Measurements from ENCODE around the gene NCKIPSD.
A peak's percentile ranks its signal among the peaks of the same experiment; 100 is the strongest.

Gene NCKIPSD

DNA sequence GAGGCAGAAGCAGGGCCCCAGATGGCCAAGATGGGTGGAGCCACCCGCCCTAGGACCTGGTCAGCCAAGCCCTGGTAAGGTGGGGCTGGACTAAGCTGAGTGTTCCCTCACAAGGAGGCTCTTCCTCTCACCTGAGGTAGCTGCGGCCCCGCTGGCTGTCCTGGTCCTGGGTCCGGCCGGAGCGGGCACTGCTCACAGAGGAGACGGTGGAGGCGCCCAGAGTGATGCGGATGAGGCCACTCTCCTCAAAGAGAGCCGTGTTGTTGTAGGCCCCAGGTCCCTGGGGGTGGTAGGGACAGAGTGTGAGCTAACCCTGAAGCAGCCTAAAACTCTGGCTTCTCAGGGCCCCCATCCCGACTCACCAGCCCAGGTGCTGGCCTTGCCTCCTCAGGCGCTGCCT lies 43.1 kb downstream of the NCKIPSD start:
- DNase-seq = no peak

DNA sequence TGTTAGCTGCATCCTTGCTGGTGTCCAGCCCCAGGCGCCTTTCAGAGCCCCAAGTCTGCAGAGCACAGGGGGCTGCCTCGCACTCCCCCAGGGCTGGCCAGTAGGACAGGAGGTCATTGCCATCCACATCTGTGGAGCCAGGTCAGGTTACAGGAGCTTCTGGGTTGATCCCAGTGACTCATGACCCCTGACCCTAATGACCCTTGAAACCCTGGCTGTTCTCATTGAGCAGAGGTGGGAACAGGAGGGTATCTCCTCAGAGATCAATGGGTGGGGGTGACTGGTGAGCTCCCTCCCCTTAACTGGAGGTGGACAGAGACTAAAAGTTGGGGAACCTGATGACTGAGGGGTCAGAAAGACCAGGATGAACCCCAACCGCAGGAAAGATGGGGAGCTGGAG lies 44.3 kb downstream of the NCKIPSD start:
- no peak for DNase-seq

DNA sequence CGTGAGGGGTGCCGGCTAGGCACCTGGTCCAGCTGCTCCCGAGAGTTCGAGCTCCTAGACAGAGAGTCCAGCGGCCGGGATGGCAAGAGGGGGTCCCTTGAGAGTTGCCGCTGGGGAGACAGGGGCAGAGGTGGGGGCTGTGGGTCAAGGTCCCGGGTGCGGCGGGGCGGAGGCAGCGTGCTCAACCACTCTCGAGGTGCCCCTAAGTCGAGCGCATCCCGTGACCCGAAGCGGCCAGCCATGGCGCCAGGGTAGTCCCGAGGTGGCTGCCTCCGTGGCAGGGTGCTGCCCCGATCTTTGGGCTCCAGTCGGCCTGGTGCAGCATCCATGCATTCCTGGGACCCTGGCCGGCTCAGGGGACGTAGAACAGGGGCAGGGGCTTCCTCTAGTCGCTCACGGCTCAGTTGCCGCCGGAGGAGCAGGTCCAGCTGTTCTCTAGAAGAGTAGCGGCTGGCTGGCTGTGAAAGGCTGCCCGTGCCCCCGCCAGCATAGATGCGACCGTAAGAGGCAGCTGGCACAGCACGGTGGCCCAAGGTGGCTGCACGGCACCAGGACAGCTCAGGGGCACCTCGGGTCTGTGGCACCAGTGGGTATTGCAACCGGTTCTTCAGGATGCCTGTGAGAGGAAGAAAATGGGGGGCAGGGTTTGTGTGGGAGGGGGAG lies 45.6 kb downstream of the NCKIPSD start:
- no peak for DNase-seq

DNA sequence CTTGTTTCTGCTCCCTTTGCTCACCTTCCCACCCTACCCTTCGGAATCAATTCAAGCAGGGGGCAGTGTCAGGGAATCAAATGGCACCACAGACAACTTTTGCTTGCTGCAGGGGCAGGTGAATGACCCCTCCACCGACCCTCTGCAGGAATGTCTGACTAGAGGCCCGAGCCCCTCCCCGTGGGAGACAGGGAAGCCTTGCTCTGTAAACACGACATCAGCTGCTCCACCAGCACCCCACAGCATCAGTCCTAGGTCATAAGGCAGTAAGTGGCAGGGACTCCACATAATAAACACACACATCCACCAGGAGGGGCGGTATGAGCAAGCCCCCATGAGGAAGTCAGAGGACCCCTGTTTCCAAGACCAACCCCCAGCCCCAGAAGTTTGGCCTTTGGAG lies 48.4 kb downstream of the NCKIPSD start:
- no peak for DNase-seq

DNA sequence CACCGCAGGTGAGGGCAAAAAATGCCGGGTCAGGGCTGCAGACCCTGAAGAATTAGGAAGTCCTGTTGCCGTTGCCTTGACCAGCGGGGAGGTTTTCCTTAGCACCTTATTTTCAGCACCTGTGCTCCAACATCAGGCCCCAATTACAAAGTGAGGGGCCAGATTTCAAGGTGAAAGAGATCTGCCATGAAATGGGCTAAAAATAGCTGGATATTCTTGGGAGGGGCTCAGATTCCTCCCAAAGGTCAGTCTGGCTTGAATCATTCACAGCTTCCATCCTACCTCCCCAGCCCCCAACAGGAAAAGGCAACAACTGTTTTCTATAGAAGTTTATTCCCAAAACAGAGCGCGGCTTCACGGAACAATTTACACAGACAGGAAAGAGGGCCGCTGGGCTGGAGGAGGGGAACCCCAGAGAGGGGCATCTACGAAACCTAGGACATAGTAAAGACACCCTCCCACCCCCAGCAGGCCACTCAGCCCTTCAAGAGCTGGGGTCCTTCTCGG lies 49.5 kb downstream of the NCKIPSD start:
- no peak for DNase-seq

DNA sequence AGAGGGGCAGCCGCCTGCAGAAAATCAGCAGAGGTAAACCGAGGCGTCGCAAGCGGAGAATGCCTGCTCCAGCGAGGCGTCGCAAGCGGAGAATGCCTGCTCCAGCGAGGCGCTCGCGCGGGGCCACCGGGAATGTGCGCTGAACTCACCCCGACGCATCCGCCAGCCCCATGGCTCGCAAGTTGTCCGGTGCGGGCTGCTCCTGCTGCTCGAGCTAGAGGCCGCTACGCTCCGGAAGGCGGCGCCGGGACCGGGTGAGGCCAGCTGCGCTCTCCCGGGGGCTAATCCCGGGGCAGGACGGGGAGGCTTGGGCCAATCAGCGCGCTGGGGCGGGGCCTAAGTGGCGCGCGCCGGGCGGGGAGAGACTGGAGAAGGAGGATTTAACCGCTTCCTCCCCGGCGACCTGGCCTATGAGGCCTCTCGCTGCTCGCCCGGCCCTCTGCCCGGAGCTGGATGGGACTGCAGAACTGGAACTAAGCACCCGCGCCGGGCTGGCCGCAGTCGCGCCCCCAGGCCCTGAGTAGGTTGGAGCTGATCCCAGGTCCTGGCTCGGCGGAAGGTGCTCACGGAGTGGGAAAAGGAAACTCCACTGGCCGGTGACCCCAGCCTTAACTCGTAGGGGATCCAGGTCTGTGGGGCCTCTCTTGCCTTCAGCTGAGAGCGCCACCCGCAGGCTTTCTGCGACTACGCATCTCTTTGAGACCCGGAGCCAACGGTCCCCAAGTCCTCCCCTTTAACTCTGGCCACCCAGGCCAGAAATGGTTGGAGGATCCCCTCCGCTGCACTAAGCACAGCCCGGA lies 50.3 kb downstream of the NCKIPSD start, which contains the start of gene SLC26A6:
Gene SLC26A6 (minus strand): TSS at position 240 of the 800 bp plus-strand sequence. CDS start 68 bp downstream, at position 172.
- peak; percentile 80 for DNase-seq

DNA sequence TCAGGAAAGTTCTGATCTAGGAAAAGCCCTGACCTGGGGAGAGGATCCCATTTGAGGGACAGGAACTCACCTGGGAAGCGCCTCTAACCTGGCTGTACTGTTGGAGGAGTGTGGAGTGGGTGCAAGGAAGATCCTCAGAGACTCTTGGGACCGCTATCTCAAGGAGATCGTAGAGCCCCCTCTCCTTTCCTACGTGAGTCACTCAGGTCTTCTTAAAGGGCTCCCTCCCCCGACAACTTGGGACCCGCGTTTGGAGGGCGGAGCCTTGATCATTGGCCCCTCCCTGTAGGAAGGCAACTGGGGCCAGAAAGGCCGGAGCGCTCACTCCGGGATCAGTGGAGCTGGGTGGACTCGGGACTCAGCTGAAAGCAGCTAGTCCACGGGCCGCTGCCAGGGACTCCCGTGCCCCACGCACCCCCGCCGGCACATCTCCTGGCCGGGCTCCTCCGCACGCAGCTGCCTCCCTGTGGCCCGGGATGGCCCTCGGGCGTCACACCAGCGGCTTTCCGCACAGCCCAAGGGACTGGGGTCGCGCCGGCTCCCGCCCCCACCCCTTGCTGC lies 51.0 kb downstream of the NCKIPSD start:
- no peak for DNase-seq

DNA sequence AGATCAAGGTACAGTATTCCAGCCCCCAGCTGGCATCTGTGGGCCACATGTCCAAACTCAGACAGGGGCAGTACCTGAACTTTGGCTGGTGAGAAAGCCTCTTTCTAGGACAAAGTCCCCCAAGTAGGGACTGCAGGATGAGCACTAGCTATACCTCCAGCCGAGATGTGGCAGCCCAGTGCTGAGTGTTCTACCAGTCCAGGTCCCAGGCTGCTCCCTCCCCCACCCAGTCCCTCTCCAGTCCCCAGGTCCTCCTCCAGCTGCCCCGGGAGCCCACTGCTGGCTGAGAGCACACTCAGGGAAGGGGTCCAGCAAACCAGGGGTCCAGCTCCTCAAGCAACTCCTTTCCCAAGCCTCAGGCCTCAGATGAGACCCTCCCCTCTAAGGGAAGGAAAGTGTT lies 52.0 kb downstream of the NCKIPSD start:
- no peak for DNase-seq

DNA sequence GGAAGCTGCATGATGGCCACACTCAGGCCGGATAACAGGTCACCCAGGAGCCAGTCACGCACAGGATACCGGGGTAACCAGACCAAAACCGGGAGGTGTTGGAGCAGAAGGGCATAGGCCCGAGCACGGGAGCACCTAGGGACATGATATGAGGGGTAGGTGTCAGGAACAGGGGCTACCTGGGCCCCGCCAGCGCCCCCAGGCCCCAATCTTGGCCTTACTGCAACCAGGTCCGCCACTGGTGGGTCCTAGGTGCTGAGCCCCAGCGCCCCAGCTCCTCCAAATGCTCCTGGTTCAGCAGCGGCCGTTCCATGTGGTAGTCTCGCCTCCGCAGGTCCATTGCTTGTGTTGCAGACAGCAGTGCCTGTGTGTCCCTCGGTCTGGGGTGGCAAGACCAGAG lies 52.5 kb downstream of the NCKIPSD start:
- no peak for DNase-seq

DNA sequence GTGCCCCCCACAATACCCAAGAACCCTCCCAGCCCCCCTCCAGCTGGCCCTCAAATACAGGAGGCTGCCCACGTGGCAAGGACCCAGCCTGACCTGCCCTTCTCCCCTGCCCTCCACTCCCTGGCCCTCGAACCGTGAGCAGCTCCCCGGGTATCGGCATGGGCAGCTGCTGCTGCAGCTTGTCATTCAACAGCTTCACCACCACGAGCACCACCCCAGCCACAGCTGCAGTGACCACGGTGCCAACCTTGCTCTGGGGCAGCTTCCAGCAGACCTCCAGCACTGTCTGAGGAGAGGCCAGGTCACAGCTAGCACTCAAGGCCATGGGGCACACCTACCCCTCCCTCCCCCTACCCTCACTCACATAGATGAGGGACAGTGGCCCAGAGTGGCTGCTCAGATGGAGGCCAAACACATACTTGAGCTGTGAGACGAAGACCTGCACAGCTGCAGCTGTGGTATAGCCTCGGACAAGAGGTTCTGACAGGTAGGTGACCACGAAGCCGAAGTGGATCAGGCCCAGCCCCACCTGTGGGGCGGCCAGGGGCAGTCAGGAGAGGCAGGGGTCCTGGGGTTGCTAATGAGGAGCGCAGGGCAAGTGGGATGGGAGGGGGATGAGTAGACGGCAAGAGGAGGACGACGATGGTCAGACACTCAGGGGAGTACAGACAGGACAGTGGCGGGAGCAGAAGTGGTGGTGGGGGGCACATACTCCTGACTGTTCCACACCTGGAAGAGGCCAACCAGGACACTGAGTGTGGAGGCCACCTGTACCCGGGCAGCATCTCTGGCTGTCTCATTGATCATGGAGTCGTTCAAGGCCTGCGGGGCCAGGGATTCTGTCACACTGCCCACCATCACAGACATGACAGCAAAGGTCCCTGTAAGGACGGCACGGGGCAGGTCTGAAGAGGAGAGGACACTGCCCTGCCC lies 53.9 kb downstream of the NCKIPSD start:
- DNase-seq = no peak

DNA sequence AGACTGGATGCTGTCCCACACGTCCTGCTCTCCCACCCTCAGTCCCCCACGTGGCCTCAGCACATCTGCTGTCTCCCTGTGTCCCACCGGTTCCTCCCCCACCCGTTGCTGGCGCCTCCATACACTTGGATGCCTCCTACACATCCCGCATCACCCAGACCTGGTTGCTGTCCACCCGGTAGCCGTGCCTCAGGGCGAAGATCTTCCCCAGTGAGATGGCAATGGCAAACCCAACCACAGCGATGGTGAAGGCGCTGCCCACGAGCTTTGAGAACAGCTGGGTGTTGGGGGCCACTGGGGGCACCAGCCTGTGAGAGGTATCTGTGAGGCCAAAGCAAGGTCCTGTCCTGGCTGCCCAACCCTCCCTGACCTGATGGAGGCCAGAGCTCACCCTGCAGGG lies 54.9 kb downstream of the NCKIPSD start:
- no peak for DNase-seq

DNA sequence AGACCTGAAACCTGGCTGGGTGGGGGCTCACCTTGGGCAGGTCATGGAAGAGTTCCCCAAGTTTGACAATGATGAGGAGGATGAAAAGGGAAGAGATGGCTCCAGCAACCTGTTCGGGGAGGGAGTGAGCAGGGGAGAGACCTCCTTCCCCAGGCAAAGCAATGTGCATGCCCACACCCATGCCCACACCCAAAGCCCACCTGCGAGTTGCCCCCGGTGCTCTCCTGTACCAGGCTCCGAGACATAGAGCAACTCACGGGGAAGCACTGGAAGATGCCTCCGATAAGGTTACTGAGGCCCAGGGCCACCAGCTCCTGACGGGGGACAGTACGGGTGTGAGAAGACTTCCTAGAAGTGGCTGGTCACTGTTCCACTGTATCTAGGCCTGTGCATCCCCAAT lies 55.3 kb downstream of the NCKIPSD start:
- no peak for DNase-seq

DNA sequence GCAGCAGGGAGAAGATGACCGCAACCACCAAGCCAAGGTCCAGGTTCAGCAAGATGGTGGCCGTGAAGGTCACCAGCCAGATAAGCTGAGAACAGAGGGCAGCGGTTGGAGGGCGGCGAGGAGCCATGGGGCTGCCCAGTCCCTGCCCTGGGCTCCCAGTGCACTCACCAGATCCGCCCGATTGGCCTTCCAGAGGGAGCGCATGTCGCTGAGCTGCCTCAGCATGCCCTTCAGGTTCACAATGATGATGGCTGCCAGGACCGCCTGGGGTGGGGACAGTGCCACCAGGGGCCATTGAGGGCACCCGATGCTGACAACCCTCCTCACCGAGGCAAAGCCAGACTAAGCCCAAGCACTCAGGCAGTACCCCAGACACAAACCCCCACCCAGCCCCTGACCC lies 55.8 kb downstream of the NCKIPSD start:
- no peak for DNase-seq

DNA sequence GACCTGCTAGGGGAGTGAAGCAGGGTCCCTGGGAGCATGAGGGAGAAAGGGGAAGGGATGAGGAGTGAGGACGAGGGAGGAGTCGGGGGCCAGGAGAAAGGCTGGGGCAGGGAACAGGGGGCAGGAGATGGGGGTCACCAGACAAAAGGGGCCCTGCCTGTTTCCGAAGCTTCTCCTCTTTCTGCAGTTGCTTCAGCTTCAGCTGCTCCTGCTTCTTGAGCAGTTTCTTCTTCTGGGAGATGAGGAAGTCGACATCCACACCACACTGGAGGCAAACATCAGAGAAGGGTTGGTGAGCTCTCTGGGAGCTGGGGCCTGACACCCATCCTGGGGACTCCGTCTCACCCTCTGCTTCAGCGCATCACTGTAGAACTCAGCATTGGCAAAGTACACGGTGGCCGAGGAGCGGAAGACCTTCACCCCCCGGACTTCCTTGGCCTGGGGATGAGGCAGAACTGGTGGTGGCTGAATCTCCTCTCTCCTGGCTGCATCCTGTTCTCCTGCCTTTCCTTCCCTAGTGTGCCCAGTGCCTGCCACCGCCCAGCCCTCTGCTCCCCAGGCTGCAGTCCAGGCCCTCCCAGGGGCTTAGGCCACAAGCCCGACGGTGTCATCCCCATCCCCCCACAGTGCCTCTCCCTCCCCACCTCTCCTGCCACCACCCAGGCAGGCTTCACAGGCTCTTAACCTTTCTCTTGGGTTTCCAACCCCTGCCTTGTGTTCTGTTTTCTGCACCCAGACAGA lies 57.3 kb downstream of the NCKIPSD start:
- no peak for DNase-seq

DNA sequence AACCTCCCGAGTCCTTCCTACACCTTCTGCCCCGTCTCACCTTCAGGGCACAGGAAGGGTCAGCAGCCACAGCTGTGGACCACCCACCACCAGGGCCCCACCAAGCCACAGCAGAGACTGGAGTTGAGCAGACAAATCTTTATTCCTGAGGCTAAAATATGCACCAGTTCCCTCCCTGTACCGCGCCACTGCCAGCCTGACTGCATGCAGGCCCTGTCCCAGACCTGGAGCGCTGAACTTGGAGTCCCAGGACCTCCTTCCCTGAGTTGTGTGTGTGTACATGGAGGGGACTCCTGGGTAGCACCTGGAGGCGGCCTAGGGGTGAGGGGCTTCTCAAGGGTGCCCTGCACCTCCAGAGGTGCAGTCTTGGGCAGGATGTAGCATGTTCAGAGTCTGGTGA lies 60.1 kb downstream of the NCKIPSD start:
- DNase-seq = no peak

DNA sequence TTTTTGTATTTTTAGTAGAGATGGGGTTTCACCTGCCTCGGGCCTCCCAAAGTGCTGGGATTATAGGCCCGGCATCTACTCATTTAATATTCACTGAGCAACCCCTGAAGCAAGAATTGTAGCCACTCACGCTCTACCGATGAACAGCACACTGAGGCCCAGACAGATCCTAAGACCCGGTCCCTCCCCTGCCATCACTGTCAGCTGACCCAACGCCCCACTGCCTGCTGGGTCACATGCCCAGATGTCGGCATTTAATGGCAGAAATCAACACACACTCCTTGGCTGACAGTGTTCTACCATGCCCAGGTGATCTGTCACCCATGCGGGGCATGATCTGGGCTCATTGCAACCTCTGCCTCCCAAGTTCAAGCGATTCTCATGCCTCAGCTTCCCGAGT lies 60.9 kb downstream of the NCKIPSD start:
- no peak for DNase-seq

DNA sequence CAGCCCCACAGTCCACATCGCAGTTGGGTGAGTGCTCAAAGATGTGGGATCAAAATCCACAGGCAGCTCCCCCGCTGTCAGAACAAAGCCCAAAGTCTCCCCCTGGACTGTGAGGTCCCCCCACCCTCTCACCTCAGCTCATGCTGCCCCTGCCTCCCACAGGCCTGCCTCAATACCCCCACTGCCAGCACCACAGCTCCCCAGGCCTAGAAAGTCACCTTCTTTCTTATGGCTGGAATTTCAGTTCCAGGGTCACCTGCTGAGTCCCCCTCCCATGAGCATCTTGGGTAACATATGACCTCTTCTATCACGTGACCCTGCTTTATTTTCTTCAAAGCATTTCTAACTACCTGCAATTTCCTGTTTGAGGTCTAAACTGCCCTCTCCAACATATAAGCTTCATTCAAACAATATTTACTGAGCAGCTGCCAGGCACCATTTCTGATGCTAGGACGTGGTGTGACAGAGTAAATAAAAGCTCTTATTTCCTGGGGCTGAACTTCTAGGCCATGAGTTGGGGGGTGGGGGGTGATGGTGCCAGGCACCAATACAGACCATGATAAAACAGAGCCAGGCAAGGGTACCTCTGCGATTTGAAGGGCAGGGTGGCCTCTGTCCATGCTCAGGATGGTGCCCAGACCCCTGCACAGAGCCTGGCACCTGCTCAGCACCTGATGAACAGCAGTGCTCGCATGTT lies 61.7 kb downstream of the NCKIPSD start:
- DNase-seq = peak; percentile 16
